Cardiac septum (tissue), 1 donor: ENCODE measurements around the gene SART3. TPM values are rescaled to one million over a fixed set of nuclear protein-coding genes. Genes with fewer than 3 reads are reported as not detected.
"Not testable (repeated sequence)": the region's sequence is repeated elsewhere in the genome, so short reads cannot be mapped to it uniquely, and the experiment has no call there.

Experiments used
- DNase-seq: peaks from one replicate; pipeline ENCODE4 v3.0.0-alpha.2; 2020; ENCODE audit warnings: low spot score
- intact Hi-C: fragments of 100-400 bp; cut with DNase I; formaldehyde crosslinking; loops from one replicate; pipeline ENCODE4 v1.14.0; 2022
- total RNA-seq: library from RNA; stranded (reverse); fragmentation: NEBNext Ultra II Directional; extraction: Animal tissue kit (Norgen Biotek cat#: 25700); gene quantifications from one replicate; pipeline ENCODE4 v1.2.1, GENCODE V29; 2021
- donor health status: DM: no; HTN: no; CAD: no.

Gene SART3
- total RNA-seq, 1 donor from 2014 or later: 29.2 TPM

- intact Hi-C loops: no loop called here
- no peak for DNase-seq
Observed at GRCh38 chr12:108567406-108568337, 6.7 kb upstream of the SART3 start.

DNA sequence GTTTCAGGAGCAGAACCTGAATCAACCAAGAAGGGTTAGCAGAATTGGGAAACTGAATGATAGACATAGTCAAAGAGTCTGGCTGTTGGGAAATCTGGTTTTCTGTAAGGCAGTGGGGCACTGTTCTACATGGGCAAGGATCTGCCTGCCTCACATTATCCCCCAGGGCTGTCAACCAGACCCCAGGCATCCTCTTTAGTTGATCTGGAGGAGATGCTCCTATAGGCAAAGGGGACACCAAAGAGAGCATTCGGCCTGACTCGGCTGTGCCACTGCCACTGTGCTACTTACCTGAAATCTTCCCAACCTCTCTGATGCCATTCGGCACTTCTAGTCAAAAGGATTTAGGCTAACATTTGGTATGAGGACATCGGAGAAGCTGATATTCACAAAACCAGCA is 5.5 kb upstream of the SART3 start:
- intact Hi-C loops: no loop called here
- no peak for DNase-seq

GRCh38 chr12:108565976-108566375 is 5.0 kb upstream of the SART3 start:
- peak; percentile 85 for DNase-seq
- intact Hi-C loops: loop anchor here (2.0 kb wide), 1 partner anchor 527 kb away; the partner anchor contains the start of gene ALKBH2

DNA sequence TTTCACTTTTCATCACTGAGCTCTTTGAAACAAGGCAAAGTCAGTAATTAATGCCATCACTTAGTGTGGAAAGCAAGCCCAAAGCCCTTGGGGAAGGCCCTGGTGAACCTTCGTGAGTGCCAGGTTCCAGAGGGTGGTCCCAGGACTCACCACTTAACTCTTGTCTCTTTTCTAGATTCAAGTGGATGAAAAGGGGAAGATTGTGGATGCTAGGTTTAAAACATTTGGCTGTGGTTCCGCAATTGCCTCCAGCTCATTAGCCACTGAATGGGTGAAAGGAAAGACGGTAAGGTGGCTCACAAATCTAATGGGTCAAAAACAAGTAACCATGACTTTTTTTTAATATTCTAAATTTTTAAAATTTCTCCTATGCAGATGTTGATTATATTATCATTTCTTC is 4.2 kb upstream of the SART3 start:
- intact Hi-C loops: loop anchor here (2.0 kb wide), 1 partner anchor 528 kb away; the partner anchor contains the start of gene ALKBH2
- DNase-seq: no peak

GRCh38 chr12:108564724-108565123 is 3.8 kb upstream of the SART3 start:
- DNase-seq: no peak
- intact Hi-C loops: loop anchor here (2.0 to 5.0 kb wide), 3 partner anchors 293 to 528 kb away; partner anchors contain the start of genes ALKBH2 and SSH1

DNA sequence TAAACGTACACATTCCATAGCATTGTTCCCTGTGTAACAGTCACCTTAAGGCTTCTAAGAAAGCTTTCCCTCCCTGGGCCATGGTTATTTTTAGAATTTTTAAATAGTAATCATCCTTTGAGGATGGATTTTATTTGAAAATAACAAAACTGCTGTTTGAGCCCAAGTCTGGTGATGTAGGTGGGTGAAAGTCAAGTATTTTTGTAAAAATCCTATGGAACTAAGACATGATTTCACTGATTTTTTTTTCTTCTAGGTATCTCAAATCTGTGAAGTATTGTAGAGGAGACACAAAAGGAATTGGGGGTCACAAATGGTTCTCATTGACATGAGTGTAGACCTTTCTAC is 2.8 kb upstream of the SART3 start:
- DNase-seq: no peak
- intact Hi-C loops: loop anchor here (1.0 to 5.0 kb wide), 5 partner anchors 55 to 529 kb away; partner anchors contain the start of genes ALKBH2 and SSH1

DNA sequence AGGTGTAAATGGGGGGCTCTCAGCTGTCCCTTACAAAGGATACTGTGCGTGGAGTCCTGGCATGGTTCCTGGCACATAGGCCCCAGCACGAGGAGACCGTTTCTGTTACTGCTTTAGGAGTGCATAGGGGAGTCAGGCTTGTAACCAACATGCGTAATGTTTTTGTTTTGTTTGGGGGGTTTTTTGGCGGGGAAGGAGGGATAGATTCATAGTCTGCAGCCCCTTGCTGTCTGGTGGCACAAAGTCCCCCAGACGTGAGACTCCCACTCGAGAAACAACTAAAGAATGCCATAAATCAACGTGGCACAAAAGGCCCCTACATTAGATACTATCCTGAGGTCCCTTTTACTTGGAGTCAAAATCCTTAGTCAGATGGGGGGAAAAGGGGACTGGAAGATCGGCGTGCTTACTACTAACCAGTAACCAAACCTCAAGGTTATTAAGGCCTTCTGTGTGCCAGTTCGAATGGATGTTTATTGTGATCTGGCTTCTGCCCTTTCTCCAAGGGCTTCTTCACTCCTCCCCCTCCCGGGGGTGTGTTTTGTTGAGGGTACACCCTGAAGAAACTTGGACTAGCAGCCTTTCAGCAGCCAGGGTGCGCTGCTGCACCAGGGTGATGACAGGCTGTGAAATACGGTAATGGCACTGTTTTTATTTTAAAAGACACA is 2.3 kb upstream of the SART3 start:
- intact Hi-C loops: loop anchor here (1.0 to 5.0 kb wide), 4 partner anchors 55 to 384 kb away; partner anchors contain the start of gene SSH1
- DNase-seq: peak; percentile 90

DNA sequence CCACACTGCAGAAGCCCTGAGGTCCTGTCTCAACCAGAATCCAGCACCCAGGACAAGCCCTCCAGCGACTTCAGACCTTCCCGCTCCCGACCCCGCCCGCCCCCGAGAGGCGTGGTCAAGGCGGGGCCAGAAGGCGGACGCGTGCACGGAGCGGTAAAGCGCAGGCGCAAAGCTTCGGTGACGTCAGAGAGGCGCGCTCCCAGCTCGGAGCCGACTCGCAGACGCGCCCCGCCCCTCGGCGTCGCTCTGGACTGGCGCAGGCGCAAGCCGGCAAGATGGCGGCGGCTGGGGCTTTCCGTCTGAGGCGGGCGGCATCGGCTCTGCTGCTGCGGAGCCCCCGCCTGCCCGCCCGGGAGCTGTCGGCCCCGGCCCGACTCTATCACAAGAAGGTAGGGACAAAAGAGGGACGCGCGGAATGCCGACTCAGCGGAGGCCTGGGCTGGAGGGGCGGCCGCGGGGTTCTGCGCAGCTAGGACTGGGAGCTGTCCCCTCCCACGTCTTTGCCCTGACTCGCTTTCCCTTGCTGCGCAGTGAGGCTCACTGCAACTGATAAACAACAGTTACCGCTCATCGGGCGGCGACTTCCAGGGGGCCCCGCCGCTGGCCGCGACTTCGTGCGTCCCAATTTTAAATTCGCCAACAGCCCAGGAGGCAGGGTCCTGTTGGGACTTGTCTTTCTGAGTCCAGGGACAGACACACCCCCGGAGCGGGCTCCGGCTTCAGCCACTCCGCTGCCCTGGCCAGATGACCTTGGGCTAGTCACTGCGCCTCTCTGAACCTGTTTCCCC is 1.6 kb upstream of the SART3 start, which contains the start of gene ISCU:
ISCU (plus strand) TSS at position 249 of the 788 bp plus-strand sequence; CDS start at position 276, 27 bp downstream.
- intact Hi-C loops: loop anchor here (1.0 to 5.0 kb wide), 4 partner anchors 56 to 385 kb away; partner anchors contain the start of gene SSH1

GRCh38 chr12:108561852-108562347 is 927 bp upstream of the SART3 start:
- DNase-seq: no peak
- intact Hi-C loops: loop anchor here (2.0 to 5.0 kb wide), 3 partner anchors 241 to 385 kb away; partner anchors contain the start of gene SSH1

More for the DNA sequence above, 1.6 kb upstream of the SART3 start, which contains the start of gene ISCU:
- DNase-seq: peak; percentile 99

GRCh38 chr12:108560321-108560721 is 652 bp downstream of the SART3 start:
- intact Hi-C loops: loop anchor here (5.0 kb wide), 2 partner anchors 297 to 387 kb away; partner anchors contain the start of gene SSH1
- no peak for DNase-seq

- intact Hi-C loops: loop anchor here (5.0 kb wide), 2 partner anchors 298 to 388 kb away; partner anchors contain the start of gene SSH1
- DNase-seq: no peak
Observed at GRCh38 chr12:108559748-108560147, 1.2 kb downstream of the SART3 start.

- intact Hi-C loops: no loop called here
- no peak for DNase-seq
Observed at GRCh38 chr12:108559007-108559655, 1.8 kb downstream of the SART3 start.

GRCh38 chr12:108555383-108555782 is 5.6 kb downstream of the SART3 start:
- intact Hi-C loops, DNase-seq: not testable (repeated sequence)

DNA sequence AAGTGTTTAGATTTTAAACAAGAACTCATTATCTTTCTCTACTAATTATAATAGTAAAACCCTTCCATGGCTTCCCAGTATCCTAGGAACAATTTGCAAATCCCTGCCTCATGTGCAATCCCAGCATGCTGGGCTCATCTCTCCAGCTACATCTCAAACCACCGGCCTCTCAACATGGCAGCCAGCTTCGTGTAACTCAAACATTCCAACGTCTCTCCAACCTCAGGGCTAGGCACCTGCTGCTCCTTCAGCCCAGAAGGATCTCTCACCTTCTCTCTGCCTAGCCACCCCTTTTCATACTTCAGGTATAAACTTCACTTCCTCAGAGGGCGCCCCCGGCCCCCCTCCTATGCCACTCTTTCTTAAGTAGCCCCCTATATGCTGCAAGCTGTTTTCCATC is 7.2 kb downstream of the SART3 start:
- no peak for DNase-seq
- intact Hi-C loops: no loop called here

DNA sequence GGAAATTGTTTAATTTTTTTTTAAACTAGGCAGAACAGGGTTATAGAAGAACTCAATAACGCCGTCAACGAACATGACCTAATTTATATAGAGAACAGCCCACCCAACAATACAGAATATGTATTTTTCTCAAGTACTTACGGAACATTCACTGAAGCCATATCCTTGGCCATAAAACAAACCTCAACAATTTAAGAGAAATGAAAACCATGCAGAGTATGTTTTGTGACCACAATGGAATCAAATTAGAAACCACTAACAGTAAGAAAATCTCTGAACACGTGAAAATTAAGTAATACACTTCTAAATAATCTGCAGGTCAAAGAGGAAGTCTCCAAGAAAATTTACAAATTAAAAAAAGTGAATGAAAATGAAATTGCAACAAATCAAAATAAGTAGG is 9.4 kb downstream of the SART3 start:
- no peak for DNase-seq
- intact Hi-C loops: no loop called here

GRCh38 chr12:108548954-108549521 is 11.9 kb downstream of the SART3 start:
- DNase-seq: no peak
- intact Hi-C loops: no loop called here

- DNase-seq: no peak
- intact Hi-C loops: no loop called here
Observed at GRCh38 chr12:108547686-108548085, 13.3 kb downstream of the SART3 start.

- no peak for DNase-seq
- intact Hi-C loops: no loop called here
Observed at GRCh38 chr12:108543652-108544051, 17.3 kb downstream of the SART3 start.
